T-helper 22 cell (primary cell): ENCODE data around the gene OSBPL7.

Source experiments
- DNase-seq: peaks from one replicate; pipeline ENCODE4 v3.0.0-alpha.2; 2020; ENCODE audit warnings: low read depth

Gene OSBPL7

DNA sequence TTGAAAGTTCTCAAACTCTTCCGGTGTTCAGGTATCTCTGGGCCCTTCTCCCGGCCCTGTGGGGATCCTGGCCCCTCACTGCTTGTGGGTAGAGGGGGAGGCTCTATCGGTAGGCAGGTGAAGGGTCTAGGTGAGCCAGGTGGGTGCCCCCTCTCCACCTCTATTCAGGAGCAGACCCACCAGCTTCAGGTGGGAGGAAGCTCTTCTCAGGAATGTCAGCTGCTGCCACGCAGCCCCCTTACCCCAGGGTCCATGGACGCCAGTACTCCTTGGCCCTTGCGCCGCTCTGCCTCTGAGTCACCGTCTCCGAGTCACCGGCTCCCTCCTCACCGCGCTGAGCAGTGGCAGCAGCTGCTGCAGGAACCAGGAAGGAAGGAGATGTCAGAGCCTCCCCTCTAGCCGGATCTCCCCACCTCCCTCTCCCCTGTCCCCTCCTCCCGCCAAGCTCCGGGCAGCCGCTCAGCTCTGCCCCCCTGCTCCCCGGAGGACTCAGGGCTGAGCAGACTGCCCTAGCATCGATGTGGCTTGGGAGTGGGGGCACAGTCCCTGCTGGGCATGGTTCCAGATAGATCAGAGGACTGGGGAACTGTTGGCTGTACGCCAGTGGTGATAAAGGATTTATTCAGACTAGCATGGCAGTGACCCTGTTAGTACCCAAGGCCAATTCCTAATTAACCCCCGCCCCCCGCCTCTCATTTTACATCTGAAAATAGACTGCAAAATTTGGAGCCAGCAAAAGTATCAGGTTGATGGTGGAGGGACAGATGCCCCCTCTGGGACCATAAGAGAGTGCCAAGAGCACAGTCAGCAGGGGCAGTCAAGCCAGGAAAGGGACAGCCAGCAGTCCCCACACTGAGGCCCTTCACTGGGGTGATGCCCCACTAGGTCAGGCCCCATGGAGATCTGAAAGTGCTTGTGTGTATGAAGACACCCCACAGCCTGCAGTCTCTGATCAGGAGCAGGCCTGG lies at the start of gene OSBPL7:
Gene OSBPL7 (minus strand): TSS at position 371 of the 968 bp plus-strand sequence. CDS start 1,516 bp downstream, outside the sequence.
- peak; percentile 66 for DNase-seq

DNA sequence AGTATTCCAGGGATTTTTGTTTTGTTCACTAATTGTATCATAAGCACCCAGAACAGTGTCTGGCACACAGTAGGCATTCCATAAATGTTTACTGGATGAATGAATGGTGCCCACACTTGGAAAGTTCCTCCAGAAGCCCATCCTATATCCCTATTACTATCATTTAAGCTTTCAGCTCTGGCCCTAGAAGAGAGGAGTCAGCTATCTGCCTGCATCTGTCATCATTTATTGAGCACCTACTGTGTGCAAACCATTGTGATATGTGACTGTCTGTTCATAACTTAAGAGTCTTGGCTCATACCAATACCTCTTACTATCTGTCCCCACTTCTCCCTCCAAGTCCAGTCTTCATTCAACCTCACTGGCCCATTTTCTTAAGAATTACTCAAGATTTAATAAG lies 49.5 kb upstream of the OSBPL7 start:
- DNase-seq, result no peak

DNA sequence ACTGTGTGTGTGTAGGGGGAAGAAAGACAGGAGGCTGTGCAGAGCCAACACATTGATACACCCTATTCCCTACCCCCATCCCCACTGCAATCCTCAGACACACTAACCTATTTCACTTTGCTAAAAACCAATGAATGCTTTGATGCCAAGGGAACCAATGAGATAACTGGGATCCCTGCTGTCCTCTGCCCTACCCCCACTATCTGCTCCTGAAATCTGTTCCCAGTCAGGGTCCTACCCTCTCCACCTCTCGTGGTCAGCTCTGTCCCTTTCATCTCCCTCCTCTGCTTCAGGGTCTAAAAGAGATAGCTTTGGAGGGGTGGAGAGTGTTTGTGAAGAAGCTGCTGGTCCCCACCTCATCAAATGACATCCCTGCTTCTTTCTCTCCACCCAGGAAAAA lies 48.5 kb upstream of the OSBPL7 start:
- DNase-seq, result no peak

DNA sequence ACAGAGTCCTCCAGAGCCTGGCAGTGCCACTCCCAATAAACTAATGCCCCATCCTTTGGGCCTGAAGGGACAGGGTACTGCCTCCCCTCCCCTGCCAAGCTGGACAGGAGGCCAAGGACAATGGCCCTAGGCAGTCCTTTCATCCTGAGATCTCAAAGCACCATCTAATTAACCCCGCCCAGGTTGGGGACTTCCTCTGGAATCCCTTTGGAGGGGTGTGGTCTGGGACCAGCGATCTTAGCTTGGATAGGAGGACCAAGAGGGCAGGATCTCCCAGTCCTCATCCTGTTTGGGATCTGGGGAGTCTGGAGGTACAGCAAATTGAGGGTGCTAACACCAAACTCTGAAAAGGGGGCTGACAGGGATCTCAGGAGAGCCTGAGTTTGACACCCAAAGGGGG lies 47.5 kb upstream of the OSBPL7 start:
- no peak for DNase-seq

DNA sequence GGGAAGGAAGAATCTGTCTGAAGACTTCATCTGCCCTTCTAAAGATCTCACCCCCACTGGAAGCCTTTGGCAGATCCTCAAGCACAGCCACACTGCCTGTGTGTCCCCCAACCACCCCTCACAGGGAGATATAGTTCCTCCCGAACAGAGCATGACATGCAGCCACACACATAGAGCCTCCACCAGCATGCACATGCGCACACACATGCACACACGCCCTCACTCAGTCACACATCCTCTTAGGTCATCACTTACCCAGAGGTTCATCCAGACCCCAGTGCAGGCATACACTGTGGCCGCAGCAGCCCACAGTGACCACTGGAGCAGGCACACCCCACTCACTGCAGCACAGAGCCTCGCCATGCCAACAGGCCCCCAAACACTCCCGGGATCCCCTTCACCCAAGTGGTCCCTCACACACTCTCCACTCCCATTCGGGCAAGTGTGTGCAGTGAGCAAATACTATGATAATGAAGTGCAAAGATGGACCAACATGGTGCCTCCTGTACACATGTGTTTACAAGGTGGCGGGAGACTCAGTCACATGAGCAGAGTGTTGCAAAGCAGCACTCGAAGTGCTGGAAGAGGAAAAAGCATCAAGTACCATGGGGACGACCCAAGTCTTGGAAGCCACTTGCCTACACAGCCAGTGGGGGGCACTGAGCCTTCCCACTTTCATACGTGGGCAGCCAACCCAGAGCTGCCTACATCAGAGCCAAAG lies 46.4 kb upstream of the OSBPL7 start:
- no peak for DNase-seq

GRCh38 chr17:47866941-47867340 lies 45.3 kb upstream of the OSBPL7 start:
- DNase-seq, result no peak

DNA sequence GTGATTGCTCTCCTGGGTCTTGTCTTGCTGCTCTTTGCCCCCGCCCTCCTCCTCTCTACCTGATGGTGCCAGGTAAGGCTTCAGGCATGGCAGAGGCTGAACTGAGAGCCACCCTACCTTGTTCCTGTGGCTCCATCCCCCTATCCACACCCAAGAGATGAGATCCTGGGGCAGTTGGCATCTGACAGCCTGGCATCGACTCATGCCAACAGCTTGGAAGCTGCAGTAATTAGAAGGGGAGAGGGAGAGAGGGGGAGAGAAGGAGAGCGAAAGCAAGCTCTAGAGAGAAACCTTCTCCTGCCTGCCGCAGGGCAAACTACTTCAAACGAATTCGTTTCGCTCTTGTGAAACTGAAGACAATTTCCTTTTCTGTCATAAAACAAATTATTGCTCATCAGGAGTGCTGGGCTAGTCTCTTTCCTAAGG lies 43.2 kb upstream of the OSBPL7 start:
- no peak for DNase-seq

GRCh38 chr17:47862621-47863440 lies 41.2 kb upstream of the OSBPL7 start:
- DNase-seq, result no peak

DNA sequence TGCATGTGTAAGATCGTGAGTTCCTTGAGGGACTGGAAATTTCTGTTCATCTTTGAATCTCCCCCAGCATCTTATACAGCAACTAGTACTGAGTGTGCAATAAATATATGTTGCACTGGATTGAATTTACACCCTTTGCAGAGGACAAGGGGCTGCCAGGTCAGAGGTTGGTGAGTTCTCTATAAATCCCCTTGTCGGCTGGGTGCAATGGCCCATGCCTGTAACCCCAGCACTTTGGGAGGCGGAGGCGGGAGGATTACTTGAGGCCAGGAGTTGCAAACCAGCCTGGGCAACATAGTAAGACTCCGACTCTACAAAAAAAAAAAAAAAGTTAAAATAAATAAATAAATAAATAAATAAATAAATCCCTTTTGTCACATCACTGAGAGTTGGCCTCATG lies 38.8 kb upstream of the OSBPL7 start:
- no peak for DNase-seq

DNA sequence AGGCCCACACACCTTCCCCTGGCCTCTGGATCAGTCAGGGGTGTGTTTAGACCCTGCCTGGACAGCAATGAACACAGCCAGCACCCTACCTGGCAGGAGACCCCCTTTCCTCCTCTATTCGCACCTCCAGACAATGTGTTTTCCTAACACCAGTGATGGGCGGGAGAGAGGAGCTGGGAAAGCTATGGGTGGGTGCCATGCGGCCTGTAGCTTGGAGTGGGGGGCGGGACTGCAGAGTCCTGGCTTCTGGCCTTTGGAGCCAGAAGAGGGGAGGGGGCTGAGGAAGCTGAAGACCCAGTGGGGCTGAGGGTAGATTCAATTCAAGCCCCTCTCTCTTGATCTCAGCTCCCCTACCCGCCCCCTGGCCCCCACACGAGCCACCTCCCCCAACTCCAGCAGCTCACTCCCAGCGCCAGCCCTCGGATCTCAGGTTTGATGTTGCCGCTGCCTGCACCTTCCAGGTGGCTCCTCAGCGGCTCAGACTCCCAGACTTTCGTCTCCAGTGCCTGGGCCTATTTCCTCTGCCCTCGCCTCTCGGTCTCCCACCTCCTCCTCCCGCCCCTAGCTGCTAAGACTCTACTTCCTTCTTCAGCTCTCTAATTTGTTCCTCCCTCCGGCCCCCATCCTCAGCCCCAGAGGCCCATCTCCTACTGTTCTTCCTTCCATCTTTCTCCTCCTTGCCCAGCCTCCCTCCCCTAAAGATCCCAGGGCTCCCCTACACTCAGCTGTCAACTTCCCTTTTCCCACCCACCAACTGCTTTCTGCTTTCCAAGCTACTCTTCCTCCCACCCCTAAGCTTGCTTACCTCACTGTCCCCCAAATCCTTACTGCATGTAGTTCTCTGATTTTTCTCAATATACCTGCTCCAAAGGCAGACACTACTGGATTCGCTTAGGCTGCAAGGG lies 36.2 kb upstream of the OSBPL7 start:
- DNase-seq, result no peak

GRCh38 chr17:47856830-47857229 lies 35.2 kb upstream of the OSBPL7 start:
- no peak for DNase-seq

DNA sequence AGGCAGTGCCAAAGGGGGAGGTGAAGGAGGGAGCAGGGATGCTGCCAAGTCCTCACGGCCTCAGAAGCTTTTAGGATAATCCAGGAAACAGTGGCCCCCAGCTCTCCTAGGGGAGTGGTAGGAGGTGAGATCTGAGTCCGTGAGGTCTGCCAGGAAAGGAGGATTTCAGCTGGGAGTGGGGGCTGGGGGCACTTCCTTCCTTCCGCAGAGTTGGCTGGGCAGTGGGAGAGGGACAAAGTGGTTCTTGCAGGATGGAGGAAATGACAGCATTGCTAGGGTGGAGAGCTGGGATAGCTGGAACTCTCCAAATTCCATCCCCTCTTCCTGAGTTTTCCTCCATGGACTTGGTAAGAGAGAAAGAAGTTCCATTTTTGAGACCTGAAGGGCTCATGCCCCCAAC lies 34.1 kb upstream of the OSBPL7 start:
- DNase-seq, result no peak

GRCh38 chr17:47853616-47854015 lies 32.0 kb upstream of the OSBPL7 start:
- DNase-seq, result no peak

DNA sequence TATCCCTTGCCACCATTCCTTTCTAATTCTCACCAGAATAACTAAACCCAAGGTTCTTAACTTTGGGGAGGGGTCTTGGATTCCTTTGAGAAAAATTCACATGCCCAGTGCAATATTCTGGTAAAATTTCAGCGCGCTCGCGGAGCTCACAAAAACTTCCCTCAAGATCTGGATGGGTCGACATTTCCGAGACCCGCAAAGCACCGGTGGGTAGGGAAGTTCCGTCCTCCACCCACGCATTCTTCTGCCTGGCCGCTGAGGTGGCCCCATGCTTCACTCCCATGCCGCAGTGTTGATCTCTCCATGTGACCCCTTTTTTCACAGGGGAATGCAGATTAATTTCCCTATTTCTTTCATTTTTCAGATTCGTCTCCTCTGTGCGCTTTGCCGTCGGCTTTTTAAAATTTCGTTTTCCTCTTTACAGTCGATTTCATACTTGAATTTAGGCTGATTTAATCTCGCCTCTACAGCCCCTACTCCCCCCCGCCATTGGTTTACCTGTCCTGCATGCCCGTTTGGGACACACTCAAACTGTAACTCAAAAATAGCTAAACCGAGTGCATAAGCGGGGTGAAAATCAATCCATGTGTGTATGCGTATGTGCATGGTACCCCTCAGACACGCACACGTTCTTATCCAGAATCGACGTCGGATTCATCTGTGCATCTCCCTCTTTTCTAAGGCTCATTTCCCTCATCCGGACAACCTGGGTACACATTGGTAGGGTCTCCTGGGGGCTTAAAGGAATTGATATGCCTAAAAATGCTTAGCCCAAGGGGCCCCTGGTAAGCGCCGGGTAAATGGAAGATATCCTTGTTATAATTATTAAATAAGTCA lies 30.7 kb upstream of the OSBPL7 start:
- DNase-seq, result no peak

- no peak for DNase-seq
Observed at GRCh38 chr17:47851764-47852112, 30.1 kb upstream of the OSBPL7 start.

- DNase-seq, result peak; percentile 30
Observed at GRCh38 chr17:47850692-47851573, 29.3 kb upstream of the OSBPL7 start, which contains the start of gene SP6. SP6 (minus strand) TSS chr17:47851163; CDS start chr17:47848429, 2,734 bp downstream.

GRCh38 chr17:47850373-47850691 lies 28.7 kb upstream of the OSBPL7 start:
- no peak for DNase-seq

DNA sequence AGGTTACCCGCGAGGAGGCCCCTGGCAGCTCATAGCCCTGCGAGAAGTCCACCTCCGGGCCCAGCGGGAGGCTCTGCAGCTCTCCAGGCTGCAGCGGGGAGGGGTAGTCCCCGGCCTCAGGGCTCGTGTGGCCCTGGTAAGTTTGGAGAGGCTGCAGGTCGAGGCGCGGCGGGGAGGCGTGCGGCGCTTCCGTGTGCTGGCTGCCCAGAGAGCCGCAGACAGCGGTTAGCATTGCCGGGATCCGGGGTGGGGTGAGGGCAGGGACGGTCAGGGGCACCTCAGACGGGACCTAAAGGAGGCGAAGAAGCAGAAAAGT lies 26.6 kb upstream of the OSBPL7 start:
- no peak for DNase-seq

DNA sequence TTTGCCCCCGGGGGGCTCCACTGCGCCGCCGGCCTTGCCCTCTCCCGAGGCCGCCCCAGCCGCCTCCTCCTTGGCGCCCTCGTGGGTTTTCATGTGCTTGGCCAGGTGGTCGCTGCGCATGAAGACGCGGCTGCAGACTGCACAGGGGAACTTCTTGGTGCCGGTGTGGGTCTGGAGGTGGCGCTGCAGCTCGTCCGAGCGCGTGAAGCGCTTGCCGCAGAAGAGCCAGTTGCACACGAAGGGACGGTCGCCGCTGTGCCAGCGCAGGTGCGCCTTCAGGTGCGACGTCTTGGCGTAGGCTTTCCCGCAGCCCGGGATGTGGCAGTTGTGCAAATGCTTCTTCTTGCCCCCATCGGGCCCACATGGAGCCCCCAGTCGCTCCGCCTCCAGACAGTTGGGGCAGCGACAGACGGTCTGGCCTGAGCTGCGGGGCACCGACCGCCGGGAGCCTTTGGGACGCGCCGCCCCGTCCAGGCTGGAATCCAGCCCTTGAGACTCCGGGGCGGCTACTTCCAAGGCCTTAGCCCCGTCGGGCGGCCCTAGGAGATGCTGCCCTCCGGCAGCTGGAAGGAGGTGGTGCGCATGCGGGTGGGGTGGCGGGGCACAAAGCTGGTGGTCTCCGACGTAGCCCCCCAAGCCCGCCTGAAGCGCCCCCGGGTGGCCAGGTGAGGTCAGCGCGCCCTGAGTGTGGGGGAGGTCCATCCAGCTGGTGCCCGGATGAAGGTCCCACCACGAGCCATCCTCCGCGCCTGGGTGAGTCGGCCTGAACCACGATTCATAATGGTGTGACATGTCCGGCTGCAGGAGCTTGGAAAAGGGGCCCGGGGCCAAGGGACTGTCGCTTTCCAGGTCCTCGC lies 26.0 kb upstream of the OSBPL7 start:
- no peak for DNase-seq
